MCF 10A (cell line): Measurements from ENCODE around the gene TRAPPC2L. TPM values are rescaled to one million over a fixed set of nuclear protein-coding genes. Genes with fewer than 3 reads are reported as not detected.

Source experiments
- BruUV-seq: library from RNA; stranded (reverse); fragments of 400-500 nt; replicated peaks from 2 replicates; lab custom pipeline; 2021; lab: Mats Ljungman, UMichigan
- CTCF ChIA-PET: fragments of 300-600 bp; sonication (Branson Sonifier 250); formaldehyde crosslinking; extraction: SDS; loops from one replicate; lab custom pipeline; 2021; ENCODE audit warnings: antibody characterized with exemption, inconsistent platforms; lab: Yijun Ruan, JAX
- POLR2A ChIA-PET: fragments of 300-600, 350-650 bp; sonication (Branson Sonifier 250); formaldehyde crosslinking; extraction: SDS; loops from one replicate; lab custom pipeline; 2020; ENCODE audit warnings: antibody characterized with exemption, inconsistent platforms; lab: Yijun Ruan, JAX
- DNase-seq: peaks from one replicate; pipeline ENCODE4 v3.0.0-alpha.2; 2018; ENCODE audit not compliant: unreplicated experiment
- H3K27ac Mint-ChIP-seq: one replicate; pipeline ENCODE4 v1.8.0; 2022; ENCODE audit warnings: mild to moderate bottlenecking, low read depth, mixed read lengths; ENCODE audit not compliant: unreplicated experiment
- H3K27me3 Mint-ChIP-seq: one replicate; pipeline ENCODE4 v1.8.0; 2022; ENCODE audit warnings: mixed read lengths; ENCODE audit not compliant: insufficient read depth, unreplicated experiment
- H3K36me3 Mint-ChIP-seq: one replicate; pipeline ENCODE4 v1.8.0; 2022; ENCODE audit warnings: mild to moderate bottlenecking, moderate library complexity, mixed read lengths; ENCODE audit not compliant: insufficient read depth, unreplicated experiment
- H3K4me1 Mint-ChIP-seq: one replicate; pipeline ENCODE4 v1.8.0; 2022; ENCODE audit warnings: mixed read lengths; ENCODE audit not compliant: insufficient read depth, unreplicated experiment
- H3K4me3 Mint-ChIP-seq: one replicate; pipeline ENCODE4 v1.8.0; 2022; ENCODE audit warnings: mild to moderate bottlenecking, moderate library complexity, mixed read lengths; ENCODE audit not compliant: unreplicated experiment
- H3K9me3 Mint-ChIP-seq: one replicate; pipeline ENCODE4 v1.8.0; 2022; ENCODE audit warnings: mixed read lengths; ENCODE audit not compliant: unreplicated experiment
- CTCF ChIP-seq: fragments of 200-600 bp; IDR thresholded peaks from one replicate; pipeline ENCODE4 v1.8.0; 2022; ENCODE audit warnings: antibody characterized with exemption, mild to moderate bottlenecking; ENCODE audit not compliant: unreplicated experiment
- intact Hi-C: fragments of 100-400 bp; cut with micrococcal nuclease; formaldehyde crosslinking; loops from 2 replicates; pipeline ENCODE4 v1.14.1; 2022
- total RNA-seq: library from RNA; stranded (reverse); gene quantifications from 2 replicates; pipeline ENCODE4 v1.2.3, GENCODE V29; 2022

Gene TRAPPC2L
- total RNA-seq, 1 experiment from 2014 or later = 35.6 TPM

- ChIA-PET POLR2A (interaction anchor here (0.6 to 2.0 kb wide), 6 partner anchors 9 to 32 kb away, joined by 3 to 14 read pairs (median 4); partner anchors contain the start of genes APRT, GALNS and TRAPPC2L), CTCF (no interaction called here)
- TF ChIP-seq CTCF = no peak
- Mint-ChIP-seq H3K36me3 (peaks cover 10% of the 10 kb centered on the region), H3K27ac (peak overlapping the region; percentile 64), H3K27me3 (no peaks in the 10 kb centered on the region), H3K4me1 (peaks cover 14% of the 10 kb centered on the region), H3K4me3 (peak overlapping the region; percentile 37), H3K9me3 (no peaks in the 10 kb centered on the region)
- BruUV-seq = no TSS peak
- peak; percentile 30 for DNase-seq
- intact Hi-C loops = no loop called here
These were observed 30.7 kb upstream of the TRAPPC2L start for GRCh38 chr16:88826070-88826840.

- no peak overlapping the region for H3K27ac Mint-ChIP-seq
- no TSS peak for BruUV-seq
- H3K4me1 Mint-ChIP-seq = peaks cover 14% of the 10 kb centered on the region
- TF ChIP-seq CTCF = no peak
- peaks cover 16% of the 10 kb centered on the region for H3K36me3 Mint-ChIP-seq
- H3K27me3 Mint-ChIP-seq = no peaks in the 10 kb centered on the region
- H3K4me3 Mint-ChIP-seq = no peak overlapping the region
- ChIA-PET POLR2A (no interaction called here), CTCF (interaction anchor here (0.8 to 1.1 kb wide), 2 partner anchors 9 to 30 kb away, joined by 3 read pairs; no protein-coding TSS in a partner anchor)
- H3K9me3 Mint-ChIP-seq = no peaks in the 10 kb centered on the region
- no peak for DNase-seq
- intact Hi-C loops = no loop called here
These were observed 29.2 kb upstream of the TRAPPC2L start for GRCh38 chr16:88827727-88828126.

GRCh38 chr16:88828711-88829110 is 28.2 kb upstream of the TRAPPC2L start:
- Mint-ChIP-seq H3K27me3 (no peaks in the 10 kb centered on the region), H3K4me1 (peaks cover 14% of the 10 kb centered on the region), H3K27ac (no peak overlapping the region), H3K9me3 (no peaks in the 10 kb centered on the region), H3K4me3 (no peak overlapping the region), H3K36me3 (peaks cover 16% of the 10 kb centered on the region)
- BruUV-seq = no TSS peak
- DNase-seq = no peak
- POLR2A ChIA-PET = interaction anchor here (0.6 kb wide), 1 partner anchor 45 kb away, joined by 5 read pairs; no protein-coding TSS in a partner anchor
- no peak for TF ChIP-seq CTCF
- intact Hi-C loops = no loop called here
- CTCF ChIA-PET = interaction anchor here (1.0 kb wide), 1 partner anchor 338 kb away, joined by 3 read pairs; no protein-coding TSS in a partner anchor

GRCh38 chr16:88830258-88830657 is 26.7 kb upstream of the TRAPPC2L start:
- H3K4me1 Mint-ChIP-seq = peaks cover 14% of the 10 kb centered on the region
- no peaks in the 10 kb centered on the region for H3K9me3 Mint-ChIP-seq
- peaks cover 6% of the 10 kb centered on the region for H3K36me3 Mint-ChIP-seq
- intact Hi-C loops = no loop called here
- DNase-seq = no peak
- ChIA-PET POLR2A (no interaction called here), CTCF (interaction anchor here (1.0 kb wide), 1 partner anchor 32 kb away, joined by 3 read pairs; no protein-coding TSS in a partner anchor)
- BruUV-seq = no TSS peak
- no peaks in the 10 kb centered on the region for H3K27me3 Mint-ChIP-seq
- no peak overlapping the region for H3K4me3 Mint-ChIP-seq
- TF ChIP-seq CTCF = no peak
- H3K27ac Mint-ChIP-seq = no peak overlapping the region
